HG02610 (cell line): ENCODE data around the gene CYGB.

Source experiments
- ATAC-seq: cut with Tn5 transposase; IDR thresholded peaks from one replicate; pipeline ENCODE4 v1.9.1; 2021; ENCODE audit warnings: mild to moderate bottlenecking, moderate library complexity; ENCODE audit not compliant: unreplicated experiment

CYGB gene

DNA sequence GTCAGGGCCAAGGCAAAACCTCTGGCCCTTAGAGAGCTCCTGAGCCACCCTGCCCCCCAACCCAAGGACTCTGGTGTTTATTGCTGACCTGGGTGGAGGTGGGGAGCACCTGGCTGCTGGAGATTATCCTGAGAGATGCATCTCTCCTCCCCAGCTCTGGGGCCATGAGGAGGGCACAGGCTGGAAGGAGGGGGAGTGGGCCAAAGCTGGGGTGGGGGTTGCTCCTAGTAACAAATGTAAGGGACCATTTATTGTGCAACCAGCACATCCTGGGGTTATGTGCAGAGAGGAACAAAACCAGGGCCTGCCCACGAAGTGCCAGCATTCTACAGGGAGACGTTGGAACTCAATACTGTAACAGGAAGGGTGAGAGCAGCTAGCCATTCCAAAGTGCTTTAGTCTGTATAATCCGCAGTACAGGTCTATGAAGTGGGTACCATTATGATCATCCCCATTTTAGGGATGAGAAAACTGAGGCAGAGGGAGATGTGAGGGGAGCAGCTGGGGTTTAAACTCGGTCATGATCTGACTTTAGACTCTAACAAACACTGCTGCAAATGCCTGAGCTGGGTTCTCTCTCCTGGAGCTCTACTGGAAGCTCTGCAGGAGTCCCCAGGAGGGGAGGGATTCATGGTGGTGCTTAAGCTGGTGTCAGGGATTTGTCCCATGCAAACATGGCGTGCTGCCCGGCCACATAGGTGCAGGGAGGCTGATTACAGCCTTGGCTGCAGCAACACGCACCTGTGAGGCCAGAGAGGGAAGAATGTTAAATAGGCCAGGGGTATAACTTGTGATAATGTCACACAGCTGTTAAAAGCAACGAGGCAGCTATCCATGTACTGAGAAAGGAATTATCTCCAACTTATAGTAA lies 34.9 kb downstream of the CYGB start:
- no peak for ATAC-seq

DNA sequence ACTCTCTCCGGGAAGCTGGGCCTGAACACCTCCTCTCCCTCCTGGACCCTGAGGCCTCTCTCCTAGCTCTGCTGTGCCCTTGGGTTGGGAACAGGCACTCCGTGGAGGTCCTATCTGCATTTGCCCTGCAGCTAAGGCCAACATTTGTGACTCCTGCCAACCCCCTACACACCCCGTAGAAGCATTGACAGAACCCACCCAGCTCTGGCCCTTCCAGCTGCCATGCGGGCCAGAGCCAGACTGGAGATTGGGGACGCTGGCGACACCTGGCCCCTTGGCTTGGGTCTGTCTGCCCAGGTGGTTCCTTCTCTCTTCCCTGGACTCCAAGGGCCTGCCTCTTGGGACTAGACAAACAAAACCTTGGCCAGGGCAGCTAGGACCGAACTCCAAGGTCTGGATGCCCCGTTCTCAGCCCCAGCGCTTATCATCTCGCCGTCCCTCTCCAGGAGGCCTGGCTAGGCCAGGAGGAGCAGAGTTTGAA lies 35.6 kb downstream of the CYGB start:
- ATAC-seq = no peak

DNA sequence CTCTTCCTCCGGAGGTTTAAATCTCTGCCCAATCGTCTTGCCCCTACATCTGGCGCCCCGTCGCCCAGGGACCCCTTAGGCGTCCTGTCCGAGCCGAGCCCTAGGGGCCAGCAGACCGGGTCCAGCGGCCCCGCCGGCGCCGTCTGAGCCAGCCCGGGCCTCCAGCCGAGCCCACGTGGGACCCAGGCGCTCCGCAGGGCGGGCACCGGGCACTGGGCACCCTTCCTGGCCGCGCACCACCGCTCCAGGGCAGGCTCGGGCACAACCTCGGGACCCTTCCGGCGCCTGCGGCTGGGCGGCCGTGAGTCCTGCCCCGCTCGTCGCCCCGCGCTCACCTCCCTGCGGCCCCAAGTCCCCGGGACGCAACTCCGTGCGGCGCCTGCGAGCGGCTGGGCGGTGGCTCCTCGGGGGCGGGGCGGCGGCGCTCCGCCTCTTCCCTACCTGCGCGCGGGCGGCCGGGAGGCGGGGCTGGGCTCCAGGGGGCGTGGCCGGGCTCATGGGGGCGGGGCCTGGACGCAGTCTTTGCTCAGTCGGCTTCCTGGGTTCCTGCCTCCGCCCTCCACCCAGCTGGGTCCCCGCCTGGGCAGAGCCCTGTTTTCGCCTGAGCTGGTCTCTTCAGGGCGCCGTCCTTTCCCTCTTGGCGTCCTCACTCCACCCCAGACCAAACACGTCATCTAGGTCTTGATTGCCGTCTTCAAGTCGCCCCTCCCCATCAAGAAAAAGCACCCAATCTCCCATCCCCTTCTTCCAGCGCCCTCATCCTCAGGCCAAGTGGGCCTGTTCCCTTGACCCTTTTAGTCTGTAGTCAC lies 36.3 kb downstream of the CYGB start, which contains the start of gene RHBDF2:
TSS of gene RHBDF2 (minus strand) at position 406 of the 809 bp plus-strand sequence. CDS start 19,899 bp downstream, outside the sequence.
- ATAC-seq = peak; percentile 65

DNA sequence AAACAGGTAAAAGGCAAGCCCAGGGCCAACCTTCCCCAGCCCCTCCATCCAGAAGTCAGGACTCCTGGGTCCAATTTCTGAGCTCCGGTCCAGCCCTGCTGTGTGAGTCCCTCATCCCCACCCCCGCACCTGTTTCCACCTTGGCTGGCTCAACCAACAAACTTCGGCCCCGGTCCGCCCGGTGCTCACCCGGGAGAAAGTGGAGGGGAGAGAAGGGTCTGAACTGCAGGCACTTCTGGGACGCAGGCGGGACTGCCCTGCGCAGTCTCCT lies 36.8 kb downstream of the CYGB start:
- ATAC-seq = no peak

DNA sequence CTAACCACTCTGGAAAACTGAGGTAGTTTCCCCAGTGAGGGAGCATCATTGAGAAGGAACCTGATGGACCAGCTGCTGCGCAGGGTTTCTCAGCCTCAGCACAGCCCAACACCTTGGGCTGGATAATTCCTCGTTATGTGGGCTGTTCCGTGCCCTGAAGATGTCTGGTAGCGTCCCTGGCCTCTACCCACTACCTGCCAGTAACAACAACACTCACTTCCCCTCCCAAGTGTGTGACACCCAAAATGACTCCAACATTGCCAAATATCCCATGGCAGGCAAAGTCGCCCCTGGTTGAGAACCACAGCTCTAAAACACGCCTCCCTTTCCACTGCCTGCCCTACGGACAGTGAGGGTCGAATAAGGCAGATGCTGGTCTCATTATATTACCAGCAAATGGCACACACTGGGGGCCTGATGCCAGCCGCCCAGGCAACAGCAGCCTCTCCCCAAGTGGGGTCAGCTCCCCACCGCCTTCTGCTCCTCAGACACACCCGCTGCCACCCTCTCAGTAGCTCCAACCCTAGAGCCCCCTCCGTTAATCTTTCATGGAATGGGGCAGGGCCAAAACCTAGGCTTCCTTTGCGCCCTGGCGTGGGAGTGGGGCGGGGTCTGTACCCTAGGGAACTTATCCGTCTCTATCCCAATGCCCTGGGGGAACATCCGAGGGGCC lies 37.3 kb downstream of the CYGB start:
- no peak for ATAC-seq

DNA sequence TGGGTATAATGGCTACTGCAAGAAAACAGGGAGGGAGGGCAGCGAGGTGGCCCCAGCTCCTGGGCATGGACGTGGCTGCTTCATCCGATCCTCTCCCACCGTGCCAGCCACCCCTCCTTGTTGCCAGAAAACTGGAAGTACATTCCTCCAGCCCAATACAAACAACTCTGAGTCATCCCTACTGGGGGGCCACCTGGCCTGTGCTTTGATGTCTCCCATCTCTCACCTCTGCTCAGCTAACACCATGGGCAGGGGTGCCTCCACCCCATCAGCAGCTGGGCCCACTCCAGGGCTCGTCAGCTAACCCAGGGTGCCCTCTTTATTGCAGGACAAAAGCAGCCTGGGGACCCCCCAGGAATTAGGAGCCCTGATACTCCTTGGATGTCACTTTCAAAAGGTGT lies 38.2 kb downstream of the CYGB start:
- ATAC-seq = no peak

DNA sequence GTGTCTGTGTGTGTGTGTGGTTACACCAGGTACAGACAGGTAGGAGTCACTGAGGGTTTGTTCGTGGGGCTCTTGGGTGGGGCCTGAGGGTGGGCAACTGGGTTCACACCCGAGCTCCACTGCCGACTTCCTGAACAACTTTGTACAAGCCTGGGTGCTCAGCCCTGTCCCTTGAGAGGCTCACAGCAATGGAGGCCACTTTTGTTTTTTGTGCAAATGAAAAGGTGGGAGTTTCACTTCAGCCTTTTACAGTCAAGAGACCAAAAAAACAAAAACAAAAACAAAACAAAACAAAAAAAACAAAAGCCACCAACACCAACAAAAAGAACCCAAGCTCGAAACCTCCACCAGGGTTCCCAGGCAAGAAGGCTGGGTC lies 38.6 kb downstream of the CYGB start:
- ATAC-seq = no peak

DNA sequence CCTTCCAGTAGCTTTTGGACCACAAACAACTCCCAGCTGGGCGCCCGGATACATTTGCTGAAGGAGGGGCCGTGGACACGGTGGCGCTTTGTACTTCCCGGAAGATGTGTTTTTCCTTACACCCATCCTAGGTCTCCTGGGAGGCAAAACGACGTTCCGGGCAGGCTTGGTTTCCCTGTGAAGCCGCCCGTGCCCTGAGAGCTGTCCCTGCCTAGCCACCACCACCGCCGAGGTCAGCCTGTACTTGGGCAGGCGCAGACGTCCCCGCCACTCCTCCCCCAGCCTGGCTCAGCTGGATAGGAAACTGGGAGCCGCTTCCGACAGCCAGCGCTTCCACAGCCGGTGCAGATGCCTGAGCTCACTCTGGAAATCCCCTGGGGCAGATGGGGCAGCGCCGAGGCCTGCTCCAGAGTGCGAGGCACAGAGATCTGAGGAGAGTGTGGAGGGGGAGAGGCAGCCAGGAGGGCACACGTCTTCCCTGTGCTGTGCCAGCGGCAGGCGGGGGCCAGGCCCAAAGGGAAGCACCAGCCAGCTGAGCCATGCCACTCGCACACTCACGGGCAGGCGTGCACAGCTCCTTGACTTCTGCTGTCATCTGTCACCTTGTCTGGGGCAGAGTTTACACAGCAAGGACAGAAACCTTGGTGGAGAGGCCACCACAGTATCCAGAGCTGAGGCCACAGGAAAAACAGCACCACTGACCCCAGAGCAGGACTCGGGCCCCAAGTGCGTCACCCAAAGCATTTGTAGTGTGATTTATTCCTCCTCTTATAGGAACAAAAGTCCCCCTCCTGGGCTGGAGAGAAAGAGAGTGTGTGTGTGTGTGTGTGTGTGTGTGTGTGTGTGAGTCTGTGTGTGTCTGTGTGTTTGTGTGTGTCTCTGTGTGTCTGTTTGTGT lies 39.3 kb downstream of the CYGB start:
- ATAC-seq = no peak

DNA sequence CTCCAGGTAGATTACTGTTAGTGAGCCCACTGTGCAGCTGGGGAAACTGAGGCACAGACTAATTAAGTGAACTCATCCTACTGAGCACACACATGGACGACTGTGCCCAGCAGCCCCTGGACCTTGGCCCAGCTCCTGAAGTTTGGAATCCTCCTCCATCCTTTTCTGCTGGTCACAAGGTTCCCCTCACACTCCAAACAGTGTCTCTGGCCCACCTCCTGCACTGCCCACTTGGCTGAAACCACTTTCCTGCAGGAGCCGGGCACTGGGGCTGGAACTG lies 39.9 kb downstream of the CYGB start:
- ATAC-seq = no peak

DNA sequence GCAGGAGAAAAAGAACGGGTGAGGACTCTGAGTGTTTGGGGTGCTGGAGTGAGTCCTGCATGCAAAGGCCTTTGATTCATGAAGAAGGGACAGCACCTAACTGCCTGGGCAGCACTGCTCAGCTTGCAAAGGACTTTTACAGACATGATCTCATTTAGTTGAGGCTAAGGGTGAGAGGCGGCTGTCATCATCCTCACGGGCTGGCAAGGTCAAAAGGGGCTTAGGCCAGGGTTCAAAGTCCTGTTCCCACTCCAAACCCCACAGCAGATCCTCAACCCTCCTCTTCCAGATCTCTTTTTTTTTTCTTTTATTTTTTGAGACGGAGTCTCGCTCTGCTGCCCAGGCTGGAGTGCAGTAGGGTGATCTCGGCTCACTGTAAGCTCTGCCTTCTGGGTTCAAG lies 41.0 kb downstream of the CYGB start:
- ATAC-seq = no peak

DNA sequence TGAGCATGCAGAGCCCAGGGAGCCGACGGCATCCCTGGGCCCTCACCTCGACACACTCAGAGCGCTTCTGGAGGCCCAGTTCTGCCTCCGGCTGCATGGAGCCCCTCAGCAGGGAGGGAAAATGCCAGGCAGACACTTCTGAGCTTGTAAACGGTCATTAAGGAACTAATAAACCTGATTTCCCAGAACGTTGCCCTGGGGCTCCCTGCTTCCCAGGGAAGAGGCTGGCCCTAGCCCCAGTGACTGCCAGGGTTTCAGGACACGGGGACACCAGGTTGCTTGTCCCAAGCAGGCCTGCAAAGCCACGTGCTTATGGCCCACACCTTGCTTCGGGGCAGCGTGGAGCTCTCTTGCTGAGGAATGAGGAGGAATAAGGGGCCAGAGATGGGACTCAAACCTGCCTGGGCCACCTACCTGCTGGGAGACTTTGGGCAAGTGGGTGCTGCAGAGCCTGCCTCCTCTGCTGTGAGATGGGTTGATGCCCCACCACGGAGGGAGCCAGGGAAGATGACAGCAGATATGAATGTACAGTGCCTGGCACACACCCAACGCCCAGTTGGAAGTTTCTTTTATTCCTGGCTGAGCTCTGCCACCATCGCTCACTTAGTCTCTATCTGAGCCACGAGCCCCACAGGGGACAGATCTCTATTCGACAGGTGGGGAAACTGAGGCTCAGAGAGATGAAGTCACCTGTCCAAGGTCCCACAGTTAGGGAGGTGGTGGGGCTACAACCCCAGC lies 41.7 kb downstream of the CYGB start:
- ATAC-seq = no peak

DNA sequence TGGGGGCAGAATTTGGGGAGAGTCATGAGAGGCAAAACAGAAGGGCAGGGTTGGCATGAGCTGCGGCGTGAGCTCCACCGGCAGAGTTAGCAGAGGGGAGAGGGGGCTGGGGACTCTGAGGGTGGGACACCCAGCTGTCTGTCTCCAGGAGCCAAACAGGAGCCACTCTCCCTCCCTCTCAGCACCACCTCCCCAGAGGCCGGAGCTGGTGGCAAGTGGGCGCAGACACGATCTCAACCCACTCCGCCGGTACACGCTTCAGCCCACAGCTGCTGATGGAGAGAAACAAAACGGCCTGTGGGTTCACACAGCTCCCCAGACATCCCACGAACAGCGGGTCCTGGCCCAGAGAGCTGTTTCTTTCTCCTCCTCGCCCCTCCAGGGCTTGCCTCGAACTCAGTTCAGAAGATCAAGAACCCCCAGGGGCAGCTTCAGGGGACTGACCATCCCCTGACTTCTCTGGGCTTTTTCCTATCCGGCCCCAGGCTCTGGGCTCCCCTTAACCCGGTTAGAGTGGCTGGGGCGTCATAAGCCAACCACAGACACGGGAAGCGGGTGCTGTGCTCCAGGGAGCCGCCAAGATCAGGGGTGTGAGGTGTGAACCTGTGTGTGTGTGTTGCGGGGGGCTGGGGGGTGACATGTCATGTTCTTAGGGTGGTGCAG lies 43.9 kb downstream of the CYGB start:
- no peak for ATAC-seq

DNA sequence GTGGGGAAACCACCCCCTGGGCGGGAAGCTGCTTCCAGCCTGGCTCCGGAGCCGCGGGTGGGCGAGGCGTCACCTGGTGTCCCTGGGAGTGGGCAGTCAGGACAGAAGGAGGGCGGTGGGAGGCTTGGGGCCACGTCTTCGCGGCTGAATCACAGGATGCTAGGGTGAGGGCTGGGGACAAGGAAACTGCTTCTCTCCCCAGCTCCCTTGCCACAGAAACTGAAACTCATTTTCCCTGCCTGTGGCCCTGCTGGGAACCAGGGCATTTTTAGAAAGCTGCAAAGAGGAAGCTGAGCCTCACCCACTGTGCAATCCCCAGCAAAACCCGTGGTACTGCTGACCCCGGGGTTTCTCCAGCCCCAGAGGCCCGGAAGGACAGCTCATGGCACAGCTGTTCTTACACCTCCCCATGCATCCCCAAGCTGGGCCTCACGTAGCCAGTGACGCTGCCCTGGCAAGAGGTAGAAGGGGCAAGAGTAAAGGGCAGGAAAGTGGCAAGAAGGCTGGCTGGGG lies 44.5 kb downstream of the CYGB start:
- peak; percentile 50 for ATAC-seq

DNA sequence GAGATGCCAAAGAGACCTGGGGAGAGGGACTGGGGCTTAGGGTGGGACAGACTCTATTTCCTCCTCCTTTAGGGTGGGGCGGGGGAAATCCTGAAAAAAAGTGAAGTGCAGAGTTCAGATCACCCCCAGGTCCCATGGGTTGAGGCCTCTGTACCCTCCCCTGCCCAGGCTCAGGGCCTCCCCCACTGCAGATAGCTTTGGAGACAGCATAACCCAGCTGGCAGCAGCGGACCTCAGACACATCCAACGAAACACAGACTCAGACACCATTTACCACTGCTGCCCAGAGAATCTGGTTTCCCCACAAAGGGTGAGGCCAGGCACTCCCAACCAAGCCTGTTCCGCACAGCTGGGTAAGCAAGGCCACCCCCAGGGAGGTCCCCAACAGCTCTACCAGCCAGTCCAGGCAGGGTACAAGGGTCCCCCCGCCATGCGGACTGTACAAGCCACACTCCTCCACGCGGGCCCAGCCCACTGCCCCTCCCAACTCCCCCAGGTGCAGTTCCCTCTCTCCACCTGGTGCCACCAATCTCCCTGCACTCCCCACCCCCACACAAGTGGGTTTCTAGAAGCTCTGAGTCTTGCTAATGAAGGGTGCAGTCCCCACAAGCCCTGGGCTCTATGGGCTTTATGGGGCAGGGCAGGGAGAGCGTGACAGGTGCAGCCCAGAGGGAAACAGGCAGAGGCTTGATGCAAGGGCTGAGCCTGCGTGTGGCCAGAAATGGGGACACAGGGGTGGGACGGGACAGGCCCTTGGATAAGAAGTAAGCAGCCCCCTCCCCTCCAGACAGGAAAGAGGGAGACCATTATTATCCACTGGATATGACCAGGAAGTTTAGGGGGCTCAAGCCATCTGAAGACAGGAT lies 45.2 kb downstream of the CYGB start:
- peak; percentile 36 for ATAC-seq

DNA sequence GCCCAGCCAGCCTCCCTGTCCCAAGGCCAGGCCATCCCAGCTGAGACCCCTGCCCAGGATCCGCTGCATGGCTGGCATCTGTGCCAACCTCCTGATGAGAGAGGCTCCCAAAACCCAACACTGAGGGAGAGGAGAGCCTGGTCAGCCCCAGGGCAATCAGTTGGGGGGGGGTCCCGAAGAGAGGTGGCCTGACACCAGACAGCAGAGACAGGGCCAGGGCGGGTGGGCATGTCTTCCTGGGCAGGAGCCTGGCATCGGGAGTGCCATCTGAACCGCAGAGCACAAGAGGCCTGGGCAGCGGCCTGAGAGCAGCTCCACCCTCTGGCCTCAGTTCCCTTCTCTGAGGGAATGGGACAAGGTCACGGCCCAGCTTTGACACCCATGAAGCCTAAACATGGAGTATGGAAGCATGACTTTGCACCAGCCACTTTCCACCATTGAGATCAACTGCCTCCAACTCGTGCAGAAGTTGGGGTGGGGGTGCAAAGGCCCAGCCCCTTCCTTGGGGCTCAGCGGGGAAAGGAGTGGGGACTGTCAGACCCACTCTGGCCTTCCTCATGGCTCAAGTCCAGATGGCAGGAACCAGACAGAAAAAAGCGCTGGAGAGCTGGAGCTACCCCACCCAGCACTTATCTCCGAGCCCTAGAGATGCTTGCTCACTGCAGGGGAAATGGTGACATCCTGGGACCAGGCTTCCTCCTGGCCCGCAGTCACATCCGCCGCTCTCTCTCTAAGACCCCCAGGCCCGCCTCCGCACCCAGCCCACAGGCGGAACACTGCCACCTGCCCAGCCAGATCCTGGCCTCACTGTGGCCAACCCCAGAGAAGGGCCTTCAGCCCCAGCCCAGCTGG lies 46.0 kb downstream of the CYGB start:
- ATAC-seq = peak; percentile 7

DNA sequence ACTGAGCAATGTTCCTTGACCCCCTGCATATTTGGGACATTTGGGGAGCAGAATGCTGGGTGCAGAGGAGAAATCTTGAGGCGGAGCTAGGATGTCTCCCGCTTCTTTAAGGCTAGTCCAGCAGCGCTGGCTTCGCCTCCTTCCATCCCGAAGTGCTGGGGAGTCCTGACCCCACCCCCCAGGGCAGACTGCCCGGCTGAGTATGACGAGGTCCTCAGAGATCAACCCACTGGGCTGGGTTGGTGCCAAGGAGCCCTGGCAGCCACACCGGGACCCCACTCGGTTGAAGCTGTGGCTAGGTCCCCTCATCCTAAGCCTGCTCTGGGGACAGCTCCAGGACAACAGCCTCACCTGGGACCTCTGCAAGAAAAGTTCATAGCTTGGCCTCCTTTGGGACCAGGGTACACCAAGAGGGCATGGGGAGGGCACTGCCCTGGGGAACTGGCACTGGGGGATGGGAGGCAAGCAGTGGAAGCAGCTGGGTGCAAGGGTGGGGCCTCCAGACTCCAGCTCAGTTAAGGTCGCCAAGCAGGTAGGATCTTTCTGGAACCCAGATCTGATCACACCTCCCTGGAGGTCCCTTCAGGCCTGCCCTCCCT lies 47.3 kb downstream of the CYGB start:
- no peak for ATAC-seq
